ENCODE measurements around the gene NFX1.
"Not testable (repeated sequence)": the region's sequence is repeated elsewhere in the genome, so short reads cannot be mapped to it uniquely, and the experiment has no call there.

DNA sequence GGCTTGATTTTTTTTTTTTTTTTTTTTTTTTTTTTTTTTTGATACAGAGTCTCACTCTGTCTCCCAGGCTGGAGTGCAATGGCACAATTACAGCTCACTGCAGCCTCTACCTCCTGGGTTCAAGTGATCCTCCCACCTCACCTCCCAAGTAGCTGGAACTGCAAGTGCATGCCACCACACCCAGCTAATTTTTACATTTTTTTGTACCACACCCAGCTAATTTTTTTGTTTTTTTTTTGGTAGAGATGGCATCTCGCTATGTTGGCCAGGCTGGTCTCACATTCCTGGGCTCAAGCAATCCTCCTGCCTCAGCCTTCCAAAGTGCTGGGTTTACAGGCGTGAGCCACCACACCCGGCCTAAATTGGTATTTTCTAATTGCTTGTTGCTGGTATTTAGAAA is 68.3 kb downstream of the NFX1 start:
- TF ChIP-seq CTCF (optimal IDR thresholded peaks at IDR 0.05 in 1 of 3, IDR thresholded peaks at IDR 0.05 in 1 of 3, conservative IDR thresholded peaks at IDR 0.05 in 1 of 3; ENCODE audit: extremely low read depth in 1 of 3, insufficient read depth in 2 of 3, low read length in 3 of 3); EZH2 (IDR thresholded peaks at IDR 0.05; ENCODE audit: low read length): not testable (repeated sequence)

Data from keratinocyte (primary cell).